NCI-H2196 (cell line): ENCODE results near the gene FAM83D.

Experiments used
- DNase-seq: peaks from one replicate; lab custom pipeline; 2025; ENCODE audit not compliant: unreplicated experiment; lab: John Stamatoyannopoulos, UW

Gene FAM83D, protein sequence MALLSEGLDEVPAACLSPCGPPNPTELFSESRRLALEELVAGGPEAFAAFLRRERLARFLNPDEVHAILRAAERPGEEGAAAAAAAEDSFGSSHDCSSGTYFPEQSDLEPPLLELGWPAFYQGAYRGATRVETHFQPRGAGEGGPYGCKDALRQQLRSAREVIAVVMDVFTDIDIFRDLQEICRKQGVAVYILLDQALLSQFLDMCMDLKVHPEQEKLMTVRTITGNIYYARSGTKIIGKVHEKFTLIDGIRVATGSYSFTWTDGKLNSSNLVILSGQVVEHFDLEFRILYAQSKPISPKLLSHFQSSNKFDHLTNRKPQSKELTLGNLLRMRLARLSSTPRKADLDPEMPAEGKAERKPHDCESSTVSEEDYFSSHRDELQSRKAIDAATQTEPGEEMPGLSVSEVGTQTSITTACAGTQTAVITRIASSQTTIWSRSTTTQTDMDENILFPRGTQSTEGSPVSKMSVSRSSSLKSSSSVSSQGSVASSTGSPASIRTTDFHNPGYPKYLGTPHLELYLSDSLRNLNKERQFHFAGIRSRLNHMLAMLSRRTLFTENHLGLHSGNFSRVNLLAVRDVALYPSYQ

DNA sequence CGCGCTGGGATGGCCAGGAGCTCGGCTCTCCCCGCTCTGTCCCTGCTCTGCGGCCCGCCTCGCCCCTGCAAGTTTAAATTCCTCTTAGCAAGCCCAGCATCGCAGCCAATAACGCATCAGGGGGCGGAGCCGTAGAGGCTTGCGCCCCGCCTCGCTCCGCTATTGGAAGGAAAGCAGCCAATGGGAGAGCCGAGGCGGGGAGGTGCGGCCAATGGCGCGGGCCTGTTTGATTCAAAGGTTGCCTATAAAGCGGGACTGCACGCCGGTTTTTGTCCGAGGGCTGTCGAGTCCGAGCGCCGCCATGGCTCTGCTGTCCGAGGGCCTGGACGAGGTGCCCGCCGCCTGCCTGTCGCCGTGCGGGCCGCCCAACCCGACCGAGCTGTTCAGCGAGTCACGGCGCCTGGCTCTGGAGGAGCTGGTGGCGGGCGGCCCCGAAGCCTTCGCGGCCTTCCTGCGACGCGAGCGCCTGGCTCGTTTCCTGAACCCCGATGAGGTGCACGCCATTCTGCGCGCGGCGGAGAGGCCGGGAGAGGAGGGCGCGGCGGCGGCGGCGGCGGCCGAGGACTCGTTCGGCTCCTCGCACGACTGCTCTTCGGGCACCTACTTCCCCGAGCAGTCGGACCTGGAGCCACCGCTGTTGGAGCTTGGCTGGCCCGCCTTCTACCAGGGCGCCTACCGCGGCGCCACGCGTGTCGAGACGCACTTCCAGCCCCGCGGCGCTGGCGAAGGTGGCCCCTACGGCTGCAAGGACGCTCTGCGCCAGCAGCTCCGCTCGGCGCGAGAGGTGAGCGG is at the start of gene FAM83D:
FAM83D (plus strand) TSS at position 276 of the 792 bp plus-strand sequence; CDS start at position 302, 26 bp downstream.
- DNase-seq: peak; percentile 99

DNA sequence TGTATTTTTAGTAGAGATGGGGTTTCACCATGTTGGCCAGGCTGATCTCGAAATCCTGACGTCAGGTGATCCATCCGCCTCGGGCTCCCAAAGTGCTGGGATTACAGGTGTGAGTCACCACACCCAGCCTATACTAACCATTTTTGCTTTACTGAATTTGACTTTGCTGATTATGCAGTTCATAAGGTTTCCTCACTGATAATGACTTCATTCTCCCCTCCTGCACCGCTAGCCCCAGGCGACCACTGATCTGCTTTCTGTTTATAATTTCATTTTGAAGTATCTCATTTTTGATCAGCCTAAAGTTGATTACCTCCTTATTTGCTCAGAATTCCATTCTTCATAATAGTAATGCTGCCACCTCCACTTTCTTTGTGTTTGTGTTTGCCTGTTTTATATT is 48.7 kb upstream of the FAM83D start:
- no peak for DNase-seq

DNA sequence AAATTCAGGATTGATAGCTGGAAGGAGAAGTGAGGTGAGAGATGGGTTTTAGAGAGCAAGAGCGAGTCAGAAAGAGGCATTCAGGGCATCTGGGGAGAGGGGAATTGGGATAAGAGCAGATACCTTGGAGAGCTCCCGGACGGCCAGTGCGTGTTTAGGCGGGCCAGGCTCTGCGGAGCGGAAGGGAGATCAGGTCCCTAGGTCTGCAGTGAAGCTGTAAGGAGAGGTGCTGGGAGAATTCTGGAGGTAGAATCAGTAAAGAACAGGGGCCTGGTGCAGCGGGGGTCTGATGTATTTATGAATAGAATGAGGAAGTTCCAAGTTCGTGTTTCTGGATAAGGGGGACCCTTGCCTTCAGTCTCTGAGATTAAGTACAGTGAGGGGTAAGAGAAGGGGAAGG is 47.4 kb upstream of the FAM83D start:
- no peak for DNase-seq

DNA sequence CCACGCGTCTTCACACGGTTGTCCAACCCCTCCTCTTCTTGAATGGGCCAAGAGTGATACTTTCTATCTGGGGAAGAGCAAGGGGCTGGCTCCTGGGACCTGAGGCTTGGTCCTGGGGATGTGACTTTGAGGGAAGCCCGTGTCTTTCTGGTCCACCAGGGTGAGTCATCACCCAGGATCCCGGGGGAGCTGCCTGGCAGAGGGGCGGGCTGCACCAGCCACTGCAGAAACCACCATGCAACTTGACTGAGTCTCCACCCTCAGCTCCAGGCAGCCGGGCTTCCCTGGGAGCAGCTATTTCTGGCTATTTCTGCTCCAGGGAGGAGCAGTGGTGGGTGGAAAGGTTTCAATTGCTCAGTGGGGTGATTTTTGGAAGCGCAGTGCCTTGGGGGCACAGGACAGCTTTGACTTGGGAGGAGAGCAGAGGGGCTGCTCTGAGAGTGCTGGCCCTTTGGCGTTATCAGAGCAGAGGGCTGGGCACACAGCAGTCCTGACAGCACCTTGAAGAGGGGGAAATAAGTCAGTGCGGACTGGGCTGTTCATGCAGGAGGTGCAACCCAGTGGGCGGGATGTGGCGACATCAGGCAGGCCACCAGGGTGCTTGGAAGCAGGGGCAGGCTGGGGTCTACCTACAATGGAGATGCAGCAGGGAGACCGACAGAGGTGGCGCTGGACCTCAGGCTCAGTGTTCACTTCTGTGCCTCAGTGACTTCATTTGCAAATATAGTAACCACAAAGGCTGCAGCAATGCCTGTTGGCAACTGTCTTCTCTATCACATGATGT is 45.1 kb upstream of the FAM83D start:
- no peak for DNase-seq

DNA sequence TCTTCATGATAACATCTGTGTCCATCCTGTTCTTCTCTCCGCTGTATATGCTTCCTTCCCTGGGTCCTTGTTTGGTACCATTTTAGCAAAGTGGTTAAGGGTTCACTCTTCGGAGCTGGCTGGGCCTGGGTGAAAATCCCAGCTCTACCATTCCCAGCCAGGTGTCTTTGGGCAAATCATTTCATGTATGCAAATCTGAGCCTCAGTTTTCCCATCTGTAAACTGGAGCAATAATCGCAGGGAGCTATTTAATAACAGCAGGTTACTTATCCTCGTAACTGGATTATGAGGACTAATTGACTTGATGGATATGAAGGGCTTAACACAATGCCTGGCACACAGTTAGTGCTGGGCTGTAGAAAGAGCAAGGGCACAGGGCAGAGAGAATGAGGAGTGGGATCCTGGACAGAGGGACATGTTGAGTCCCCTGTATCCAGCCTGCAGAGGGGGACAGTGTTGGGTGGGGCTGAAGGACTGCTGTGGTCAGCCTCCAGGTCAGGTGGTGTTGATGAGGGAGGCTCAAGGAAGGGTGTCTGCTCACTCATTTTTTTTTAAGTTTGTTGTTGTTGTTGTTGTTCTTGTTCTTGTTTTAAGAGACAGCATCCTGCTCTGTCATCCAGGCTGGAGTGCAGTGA is 44.3 kb upstream of the FAM83D start:
- no peak for DNase-seq

DNA sequence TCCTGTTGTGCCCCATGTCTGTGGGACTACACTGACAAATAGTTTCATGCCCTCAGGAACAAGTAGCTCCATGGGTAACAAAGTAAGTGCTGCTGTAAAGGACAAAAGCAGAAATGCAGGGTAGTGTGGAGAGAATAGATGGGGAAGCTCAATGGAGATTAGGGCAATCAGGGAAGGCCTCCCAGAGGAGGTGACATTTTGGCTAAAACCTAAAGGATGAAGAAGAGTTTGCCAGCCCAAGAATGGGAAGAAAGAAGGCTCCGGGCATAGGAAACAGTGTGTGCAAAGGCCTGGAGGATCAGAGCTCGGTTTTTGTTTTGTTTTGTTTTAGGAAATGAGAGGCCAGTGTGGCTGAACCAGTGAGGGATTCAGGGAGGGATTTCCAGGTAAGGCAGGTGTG is 43.6 kb upstream of the FAM83D start:
- no peak for DNase-seq

DNA sequence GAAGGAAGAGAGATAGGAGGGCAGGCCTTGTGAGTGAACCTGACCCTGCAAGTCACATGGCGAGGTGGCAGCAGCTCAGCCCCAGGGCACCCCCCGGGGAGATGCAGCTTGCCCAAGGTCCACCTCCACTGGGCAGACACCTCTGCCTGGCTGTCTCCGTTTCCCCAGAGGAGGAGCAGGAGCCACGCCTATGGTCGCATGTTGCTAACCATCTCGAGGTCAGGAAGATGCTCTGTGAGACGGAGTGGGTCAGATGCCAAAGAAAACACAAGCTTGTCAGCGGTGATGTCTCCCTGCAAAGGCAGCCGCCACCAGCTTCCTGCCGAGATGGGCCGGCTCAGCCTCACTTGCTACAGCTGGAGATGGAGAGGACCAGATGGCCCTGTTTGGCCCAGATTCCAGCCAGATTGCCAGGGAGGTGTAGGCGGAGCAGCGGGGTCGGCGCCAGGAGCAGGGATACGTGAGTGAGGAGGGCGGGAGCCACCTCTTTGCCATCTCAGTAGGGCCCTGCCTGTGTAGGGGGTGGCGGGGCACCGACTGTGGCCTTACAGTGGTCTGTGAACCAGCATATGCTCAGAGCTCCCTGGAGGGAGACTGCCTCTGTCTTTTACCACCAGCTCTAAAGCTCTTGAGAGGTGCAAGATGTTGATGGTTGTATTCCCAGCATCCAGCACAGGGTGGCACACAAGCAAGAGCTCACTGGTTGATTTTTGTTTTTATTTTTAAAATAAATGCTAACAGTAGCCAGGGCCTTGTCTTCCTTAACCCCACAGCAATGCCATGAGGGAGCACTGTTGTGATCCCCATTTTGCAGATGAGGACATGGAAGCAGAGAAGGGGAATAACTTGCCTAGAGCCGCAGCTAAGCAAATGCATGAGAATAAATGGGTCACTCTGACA is 42.9 kb upstream of the FAM83D start:
- peak; percentile 81 for DNase-seq

DNA sequence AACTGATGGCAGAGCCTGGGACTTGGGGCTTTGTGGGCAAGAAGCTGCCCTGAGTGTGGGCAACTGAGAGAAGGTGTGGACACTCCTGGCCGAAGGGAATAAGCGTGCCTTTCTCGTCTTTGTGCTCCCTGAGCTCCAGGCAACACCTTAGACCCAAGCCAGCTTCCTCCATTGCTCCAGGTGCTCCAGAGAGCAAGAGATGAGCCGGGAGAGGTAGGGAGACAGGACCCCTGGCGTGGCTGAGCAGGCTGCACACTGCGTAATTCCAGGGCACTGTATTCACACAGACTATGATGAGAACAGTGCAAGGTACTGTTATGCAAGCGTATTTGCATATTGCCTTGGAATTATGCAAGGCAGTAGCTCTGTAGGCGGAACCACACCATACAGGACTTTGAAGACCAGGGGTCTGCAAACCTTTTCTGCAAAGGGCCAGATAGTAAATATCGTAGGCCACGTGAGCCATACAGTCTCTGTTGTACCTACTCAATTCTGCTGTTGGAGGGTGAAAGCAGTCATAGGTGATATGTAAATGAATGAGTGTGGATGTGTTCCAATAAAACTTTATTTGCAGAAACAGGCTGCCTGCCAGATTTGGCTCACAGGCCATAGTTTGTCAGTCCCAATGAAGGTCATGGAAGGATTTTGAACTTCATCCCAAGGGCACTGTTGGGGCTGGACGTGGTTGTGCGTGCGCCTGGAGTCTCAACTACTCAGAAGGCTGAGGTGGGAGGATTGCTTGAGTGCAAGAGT is 42.1 kb upstream of the FAM83D start:
- DNase-seq: no peak

DNA sequence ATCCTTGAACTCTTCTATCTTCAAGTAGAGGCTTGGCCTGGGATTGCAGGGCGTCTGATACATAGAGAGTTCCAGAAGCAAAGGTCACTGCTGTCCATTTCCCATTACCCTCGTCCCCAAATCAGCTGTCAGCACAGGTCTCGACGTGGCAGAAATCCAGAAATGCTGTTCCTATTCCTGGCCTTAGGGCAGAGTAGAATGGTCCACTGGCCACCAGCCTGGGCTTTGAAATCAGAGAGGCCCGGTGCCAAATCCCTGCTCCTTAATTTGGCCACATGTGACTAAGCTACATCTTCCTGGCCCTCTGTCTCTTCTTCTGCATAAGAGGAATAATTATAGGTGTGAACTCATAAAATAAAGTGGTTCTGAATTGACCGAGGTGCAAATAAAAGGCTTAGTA is 40.9 kb upstream of the FAM83D start:
- no peak for DNase-seq

DNA sequence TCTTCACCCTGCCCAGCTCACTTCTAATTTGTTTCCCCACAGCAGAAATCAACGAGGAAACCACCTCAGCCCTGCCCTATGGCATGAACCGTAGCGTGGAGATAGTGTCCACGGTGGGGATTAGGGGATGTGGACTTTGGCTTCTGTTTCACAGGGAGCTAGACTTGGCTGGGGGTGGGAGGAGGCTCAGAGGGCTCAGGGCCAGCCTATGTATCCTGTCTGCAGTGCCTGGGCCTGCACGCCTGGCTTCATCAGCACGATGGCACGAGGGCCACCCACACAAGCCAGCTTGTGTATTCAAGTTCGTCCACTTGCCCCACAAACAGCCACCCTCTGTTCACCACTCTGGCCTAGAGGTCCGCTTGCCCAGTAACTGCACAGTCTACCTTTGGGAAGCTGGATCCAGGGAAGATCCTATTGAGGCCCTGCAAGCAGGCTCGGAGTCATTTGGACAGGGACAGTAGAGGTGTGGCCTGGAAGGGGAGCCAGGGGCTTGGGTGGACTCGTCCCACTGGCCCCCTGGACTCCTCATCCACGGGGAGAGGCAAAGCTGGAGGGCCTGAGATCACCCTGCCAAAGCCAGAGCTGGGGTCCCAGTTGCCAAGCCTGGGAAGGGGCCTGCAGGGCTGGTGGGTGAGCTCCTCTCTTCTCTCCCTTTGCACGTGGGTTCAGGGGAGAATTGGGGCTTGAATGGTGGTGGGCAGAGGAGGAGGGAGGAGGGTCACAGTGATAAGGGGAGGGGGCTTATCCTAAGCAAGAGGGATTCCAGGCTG is 38.0 kb upstream of the FAM83D start:
- no peak for DNase-seq

DNA sequence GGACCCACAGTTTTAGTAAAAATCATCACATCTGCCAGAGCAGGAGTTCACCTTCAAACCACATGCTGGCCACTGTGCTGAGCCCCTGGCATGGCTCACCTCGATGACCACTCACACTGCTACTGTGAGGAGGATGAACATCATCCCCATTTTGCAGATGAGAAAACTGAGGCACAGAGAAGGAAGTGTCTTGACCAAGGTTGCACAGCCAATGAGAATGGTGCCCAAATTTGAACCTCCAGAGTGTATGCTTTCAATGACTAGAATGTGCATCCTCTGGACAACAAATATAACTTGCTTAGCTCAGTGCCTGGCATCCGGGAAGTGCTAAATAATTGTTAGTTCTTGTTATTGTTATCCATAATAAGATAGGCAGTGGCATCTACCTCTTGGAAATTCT is 37.2 kb upstream of the FAM83D start:
- DNase-seq: no peak

DNA sequence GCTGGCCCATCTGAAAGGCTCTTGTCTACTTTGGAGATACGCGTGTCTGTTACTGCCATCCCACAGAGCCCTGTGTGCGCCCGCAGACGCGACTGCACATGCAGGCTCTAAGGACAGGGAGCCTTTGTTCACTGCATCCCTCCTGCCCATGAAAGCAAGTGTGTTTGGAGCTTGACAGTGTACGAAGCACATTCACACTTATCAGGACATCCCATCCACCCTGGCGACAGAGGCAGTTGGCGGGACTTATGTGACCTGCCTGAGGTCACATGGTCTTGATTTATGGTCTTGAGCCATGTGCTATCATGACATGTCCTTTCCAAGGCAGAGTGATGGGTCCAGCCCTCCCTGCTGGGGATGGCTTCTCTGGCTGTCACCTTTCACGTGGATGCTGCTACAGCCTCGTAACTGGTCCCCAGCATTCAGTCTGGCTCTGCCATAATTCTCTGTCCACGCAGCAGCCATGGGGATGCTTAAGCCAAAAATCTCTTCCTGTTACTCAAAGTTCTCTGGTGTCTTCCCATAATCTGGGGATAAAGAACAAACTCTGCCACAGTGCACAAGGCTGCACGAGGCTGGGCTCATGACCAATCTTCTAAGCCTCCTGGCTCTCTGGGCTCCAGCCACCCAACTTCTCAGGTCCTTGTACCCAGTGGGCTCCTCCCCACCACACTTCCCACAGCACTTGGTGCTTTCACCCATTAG is 36.3 kb upstream of the FAM83D start:
- no peak for DNase-seq

DNA sequence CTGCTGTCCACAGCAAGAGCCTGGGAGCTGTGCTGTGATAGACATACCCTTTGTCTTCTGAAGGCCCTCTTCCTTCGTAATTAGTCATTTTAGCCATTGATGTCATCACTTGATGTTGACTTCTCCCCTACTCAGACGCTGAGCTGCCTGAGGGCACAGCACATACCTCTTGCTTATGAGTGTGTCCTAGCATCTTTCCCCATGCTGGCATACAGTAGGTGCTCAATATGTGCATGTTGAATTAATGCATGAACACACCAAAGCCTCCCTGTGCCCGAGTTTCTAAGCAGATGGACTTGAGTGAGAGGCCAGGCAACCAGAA is 35.8 kb upstream of the FAM83D start:
- DNase-seq: no peak

DNA sequence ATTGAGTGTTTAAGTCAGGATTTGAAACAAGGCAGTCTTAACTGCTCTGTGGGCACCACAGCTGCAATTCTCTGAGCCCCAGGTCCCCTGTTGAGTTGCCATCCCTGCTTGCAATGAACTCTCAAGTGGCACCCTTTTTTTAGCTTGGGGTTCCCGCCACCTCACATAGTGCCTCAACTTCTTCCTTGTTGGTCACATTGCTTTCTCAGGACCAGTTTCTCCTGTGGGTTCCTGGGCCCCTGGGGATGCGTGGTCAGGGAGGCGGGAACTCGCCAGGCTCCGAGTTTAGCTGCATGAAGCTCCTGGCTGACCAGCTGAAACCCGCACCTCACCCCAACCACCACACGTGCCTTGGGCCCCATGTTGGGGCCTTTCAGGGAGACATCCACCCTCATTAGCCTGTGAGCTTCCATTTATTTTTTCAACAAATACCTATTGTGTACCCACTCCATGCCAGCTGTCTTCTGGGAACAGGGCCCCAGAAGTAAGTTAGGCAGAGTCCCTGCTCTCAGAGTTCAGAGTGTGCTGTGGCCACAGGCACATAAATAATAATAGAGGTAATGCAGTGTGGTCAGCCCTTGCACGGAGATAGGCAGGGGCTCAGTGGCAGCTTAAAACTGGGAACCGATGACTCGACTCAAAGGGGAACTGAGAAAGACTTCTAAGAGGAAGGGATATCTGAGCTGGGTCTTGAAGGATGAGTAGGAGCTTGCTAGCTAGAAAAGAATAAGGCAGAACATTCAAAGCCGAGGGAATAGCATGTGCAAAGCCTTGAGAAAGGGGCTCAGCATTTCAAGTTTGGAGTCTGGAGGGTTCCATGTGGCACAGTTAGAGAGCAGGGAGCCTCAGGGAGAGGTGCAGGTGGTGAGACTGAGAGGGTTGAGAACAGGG is 33.9 kb upstream of the FAM83D start:
- DNase-seq: no peak

DNA sequence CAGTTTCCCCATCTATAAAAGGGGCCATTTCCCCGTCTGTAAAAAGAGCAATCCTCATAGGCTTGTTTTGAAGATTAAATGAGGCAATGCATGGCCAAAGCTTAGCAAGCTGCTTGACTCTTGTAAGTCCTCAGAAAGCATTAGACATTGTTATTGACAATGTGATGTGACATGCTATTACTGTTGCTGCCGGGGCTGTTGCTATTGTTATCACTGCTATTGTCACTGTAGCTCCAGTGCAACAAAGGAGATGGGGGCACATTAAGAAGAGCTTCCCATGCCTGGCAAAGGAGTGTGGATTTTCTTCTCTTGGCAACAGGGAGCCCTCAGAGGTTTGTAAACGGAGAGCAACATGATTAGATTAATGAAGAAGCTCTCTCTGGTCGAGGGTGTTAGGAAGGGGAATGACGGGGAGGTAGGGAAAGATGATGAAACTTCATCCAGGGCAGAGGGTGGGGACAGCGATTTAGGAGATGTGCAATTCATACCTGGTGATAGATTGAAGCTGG is 33.1 kb upstream of the FAM83D start:
- no peak for DNase-seq

DNA sequence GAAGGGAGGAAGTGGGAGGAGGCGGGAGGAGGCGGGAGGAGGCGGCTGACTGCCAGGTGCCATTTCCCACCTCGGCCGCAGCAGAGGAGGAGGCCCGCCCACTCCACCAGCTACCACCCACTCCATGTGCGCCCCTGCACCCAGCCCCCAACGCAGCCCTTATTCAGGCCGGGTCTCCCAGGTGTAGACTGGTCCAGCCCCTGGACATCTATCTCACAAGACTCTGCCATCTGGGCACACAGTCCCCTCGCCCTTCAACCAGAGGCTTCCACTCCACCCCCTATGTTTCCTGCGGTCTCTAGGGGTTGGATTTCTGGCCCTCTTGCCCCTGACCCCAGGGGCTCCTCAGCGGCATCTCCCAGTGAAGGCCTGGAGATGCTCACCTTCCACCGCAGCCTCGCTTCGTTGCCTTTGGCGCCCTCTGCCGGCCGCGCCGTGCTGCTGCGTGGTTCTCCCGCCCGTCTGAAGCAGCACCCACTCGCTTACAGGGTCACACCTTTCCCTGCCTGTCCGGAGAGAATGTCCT is 32.6 kb upstream of the FAM83D start:
- DNase-seq: peak; percentile 82
